C4-2B (cell line): ENCODE measurements around the gene CCDC141.

Experiments used
- H3K27ac ChIP-seq: fragments of 450-650 bp; 2 replicates; pipeline ENCODE4 v1.5.1; 2017
- ZFX ChIP-seq: fragments of 450-650 bp; IDR thresholded peaks from 2 replicates; pipeline ENCODE4 v1.6.1; 2017
- TF ChIP-seq, protein P1 (sequence below): fragments of 450-650 bp; conservative IDR thresholded peaks from 2 replicates; pipeline ENCODE4 v1.5.1; 2017; ENCODE audit warnings: mild to moderate bottlenecking

Gene CCDC141

DNA sequence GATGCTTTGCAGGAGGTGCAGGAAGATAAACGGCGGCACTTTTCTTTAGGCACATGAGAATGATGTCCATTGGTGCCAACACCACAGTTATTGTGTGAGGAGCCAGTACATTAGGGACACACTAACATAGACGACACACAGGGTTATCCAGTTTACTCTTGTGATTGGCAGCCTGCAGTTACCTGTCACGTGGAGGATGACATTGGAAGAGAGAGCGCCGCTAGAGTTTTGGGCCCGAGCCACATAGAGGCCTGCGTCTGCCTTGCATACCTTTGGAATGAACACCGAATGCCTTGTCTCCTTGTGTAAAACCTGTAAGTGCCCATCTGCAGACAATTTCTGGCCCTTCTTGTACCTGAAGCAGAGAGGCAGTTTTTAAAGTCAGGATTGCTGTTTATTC lies 215.9 kb downstream of the CCDC141 start:
- TF ChIP-seq, protein P1, sequence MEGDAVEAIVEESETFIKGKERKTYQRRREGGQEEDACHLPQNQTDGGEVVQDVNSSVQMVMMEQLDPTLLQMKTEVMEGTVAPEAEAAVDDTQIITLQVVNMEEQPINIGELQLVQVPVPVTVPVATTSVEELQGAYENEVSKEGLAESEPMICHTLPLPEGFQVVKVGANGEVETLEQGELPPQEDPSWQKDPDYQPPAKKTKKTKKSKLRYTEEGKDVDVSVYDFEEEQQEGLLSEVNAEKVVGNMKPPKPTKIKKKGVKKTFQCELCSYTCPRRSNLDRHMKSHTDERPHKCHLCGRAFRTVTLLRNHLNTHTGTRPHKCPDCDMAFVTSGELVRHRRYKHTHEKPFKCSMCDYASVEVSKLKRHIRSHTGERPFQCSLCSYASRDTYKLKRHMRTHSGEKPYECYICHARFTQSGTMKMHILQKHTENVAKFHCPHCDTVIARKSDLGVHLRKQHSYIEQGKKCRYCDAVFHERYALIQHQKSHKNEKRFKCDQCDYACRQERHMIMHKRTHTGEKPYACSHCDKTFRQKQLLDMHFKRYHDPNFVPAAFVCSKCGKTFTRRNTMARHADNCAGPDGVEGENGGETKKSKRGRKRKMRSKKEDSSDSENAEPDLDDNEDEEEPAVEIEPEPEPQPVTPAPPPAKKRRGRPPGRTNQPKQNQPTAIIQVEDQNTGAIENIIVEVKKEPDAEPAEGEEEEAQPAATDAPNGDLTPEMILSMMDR, result no peak
- no peak for TF ChIP-seq ZFX
- no peak overlapping the region for H3K27ac ChIP-seq

DNA sequence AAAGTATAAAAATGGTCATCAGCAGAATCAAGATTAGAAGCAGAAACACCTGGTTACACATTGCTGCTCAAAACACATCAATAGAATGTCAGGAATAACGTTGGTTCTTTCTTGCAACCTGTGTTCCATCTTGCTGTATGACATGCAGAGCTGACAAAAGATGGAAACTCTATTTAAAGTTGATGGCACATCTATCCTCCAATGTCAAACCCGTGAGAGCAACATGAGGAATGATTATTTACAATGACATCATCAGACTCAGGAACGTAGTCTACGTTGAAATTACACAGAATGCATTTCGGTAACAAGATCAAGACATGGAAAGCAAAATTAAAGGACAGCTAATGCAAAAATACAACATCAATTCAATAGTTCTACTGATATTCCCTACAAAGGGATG lies 216.6 kb downstream of the CCDC141 start:
- TF ChIP-seq, protein P1, result no peak
- TF ChIP-seq ZFX, result no peak
- no peak overlapping the region for H3K27ac ChIP-seq

DNA sequence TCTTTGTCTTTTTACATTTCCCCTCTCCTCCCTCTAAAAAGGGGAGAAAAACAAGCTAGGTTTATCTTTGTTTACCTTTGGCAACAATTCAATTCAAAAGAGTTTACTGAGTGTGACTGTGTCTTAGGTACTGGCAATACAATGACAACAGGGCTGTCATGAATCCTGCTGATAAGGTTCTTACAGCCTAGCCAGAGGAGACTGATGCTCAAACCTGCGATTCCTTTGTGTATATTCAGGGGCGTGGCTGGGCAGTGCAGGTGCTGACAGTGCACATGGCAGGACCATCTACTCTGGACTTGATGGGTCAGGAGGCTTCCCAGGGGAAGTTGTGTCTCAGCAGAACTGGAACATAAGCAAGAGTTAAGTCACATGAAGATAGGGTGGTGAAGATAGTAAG lies 219.5 kb downstream of the CCDC141 start:
- TF ChIP-seq, protein P1, result no peak
- no peak for TF ChIP-seq ZFX
- no peak overlapping the region for H3K27ac ChIP-seq

DNA sequence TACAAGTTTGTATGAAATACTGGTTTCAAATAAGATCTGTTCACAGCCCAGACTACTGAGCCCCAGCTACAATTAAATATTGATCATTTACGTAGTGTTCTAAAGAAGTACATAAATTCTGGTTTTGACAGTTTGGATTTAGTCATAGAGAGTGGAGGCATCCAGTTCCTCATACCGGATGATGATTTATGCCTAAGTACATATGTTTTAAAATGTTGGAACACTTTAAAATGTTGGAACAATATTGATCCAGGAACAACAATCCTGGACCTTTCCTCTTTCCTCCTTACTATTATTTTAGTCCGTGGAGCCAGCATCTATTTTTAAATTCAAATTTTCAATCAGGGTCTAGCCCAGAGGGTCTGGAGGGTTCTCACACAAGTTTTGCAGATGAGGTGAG lies 220.0 kb downstream of the CCDC141 start:
- TF ChIP-seq, protein P1, result no peak
- TF ChIP-seq ZFX, result no peak
- no peak overlapping the region for H3K27ac ChIP-seq

DNA sequence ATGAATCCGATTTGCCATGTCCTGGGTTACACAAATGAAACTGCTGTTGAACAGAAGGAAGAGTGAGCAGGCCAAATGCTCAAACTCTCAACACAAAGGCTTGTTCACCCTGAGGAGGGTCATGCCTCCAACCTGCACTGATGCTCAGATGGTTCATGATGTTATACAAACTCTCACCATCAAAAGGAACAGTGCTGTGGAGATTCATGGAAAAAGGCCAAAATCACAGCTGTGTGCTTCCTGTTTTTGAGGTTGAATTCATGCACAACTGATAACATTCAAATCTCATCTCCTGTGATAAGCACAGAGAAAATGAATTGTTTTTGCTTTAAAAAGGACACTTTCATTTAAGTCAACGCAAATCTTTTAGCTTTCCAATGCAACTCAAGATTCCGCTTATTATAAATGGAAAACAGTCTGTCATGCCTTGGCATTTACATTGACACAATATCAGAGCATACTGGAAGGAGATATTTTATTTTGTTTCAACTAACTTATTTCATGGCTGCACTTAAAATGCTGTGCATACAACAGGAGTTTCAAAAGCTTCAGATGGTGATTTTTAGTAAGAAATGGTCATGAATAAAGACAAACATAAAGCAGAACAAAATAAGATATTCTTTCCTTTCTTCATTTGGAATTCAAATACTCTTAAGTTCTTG lies 220.5 kb downstream of the CCDC141 start:
- no peak overlapping the region for H3K27ac ChIP-seq
- no peak for TF ChIP-seq ZFX
- TF ChIP-seq, protein P1, result no peak

DNA sequence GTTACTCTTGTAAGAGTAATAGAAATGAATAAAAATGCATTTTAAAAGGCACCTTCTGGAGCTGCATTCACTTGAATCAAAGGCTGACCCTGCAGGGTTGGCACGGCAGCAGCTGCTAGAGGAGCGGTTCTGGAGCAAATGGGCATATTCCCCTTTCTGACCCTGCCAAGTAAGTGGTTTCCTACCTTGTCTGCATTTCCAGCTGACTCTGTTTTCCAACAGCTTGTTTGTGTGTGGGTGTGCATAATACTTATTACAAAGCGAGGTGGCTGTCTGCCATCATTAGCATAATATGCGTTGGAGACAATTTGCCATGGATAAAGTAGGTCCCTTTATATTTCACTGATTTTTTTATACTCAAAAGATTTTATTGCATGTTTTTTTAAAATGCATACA lies 221.5 kb downstream of the CCDC141 start:
- H3K27ac ChIP-seq, result no peak overlapping the region
- no peak for TF ChIP-seq ZFX
- TF ChIP-seq, protein P1, result no peak

DNA sequence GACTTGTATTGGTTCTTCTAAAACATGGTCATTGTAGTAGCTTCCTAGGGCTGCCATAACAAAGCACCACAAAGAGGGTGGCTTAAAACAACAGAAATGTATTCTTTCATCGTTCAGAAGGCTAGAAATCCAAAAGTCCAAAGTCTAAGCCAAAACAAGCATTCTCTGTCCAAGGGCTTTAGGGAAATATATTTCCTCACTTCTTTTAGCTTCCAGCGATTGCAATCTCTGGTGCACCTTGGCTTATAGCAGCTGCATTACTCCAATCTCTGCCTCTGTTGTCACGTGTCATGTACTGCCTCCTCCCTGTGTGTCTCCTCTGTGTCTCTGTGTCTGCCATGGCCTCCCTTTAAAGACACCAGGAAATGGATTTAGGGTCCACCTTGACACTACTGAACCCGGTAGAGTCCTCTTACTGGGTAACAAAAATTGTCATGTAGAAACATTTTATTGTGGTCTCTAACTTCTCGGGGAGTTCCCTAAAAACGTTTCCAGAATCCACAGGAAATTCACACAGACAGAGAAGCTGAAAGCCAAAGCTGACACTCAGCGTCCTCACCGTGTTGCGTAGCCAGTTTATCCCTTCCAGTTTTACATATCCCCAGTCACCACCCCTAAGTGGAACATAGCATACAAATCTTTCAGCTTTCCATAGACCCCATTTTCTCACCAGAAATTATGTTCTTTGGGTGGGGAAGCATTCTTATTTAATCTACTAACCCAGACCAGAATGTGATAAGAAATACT lies 222.0 kb downstream of the CCDC141 start:
- no peak overlapping the region for H3K27ac ChIP-seq
- no peak for TF ChIP-seq ZFX
- TF ChIP-seq, protein P1, result no peak
